Left lobe of liver (tissue), 2 donors: ENCODE measurements around the gene AP3B2. TPM values are rescaled to one million over a fixed set of nuclear protein-coding genes. Genes with fewer than 3 reads are reported as not detected.

ENCODE experiments used
- ATAC-seq: fragments of 200-7000 bp; cut with Tn5 transposase; one replicate; pipeline ENCODE4 v1.9.1; 2020; ENCODE audit warnings: mild to moderate bottlenecking, moderate library complexity
- DNase-seq: peaks from one replicate; pipeline ENCODE4 v3.0.0-alpha.2; 2020; ENCODE audit warnings: low spot score
- total RNA-seq: library from RNA; stranded (reverse); gene quantifications from one replicate; pipeline ENCODE4 v1.2.1, GENCODE V29; 2021
- donor health status: DM: no; HTN: no; CAD: no; lungs with moderate emphysema.
- donor health status: DM: no; HTN: yes; CAD: no.

AP3B2 gene
- total RNA-seq, 1 donor from 2014 or later, result not detected

GRCh38 chr15:82697735-82698407 is 11.8 kb downstream of the AP3B2 start:
- ATAC-seq (no peak), DNase-seq (no peak)

GRCh38 chr15:82692171-82692570 is 17.5 kb downstream of the AP3B2 start:
- DNase-seq (no peak), ATAC-seq (no peak)

GRCh38 chr15:82689147-82689546 is 20.5 kb downstream of the AP3B2 start:
- ATAC-seq (no peak), DNase-seq (no peak)

DNA sequence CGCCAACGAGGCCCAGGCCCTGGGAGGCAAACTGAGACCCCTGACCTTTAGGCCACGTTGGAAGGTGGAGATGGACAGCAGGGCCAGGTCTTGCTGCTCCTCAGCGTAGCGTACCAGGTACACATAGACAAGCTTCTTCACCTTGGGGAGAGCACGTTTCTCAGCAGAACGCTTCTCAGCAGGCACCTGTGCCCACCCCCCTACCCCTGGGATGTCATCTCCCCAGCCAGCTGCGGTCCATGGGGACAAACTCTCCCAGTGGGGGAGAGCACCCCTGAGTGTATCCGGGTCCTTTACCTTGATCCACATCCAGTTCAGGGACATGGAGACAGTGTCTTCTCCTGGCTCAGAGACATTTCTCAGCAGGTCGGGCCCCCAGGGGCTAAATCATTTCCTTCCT is 21.0 kb downstream of the AP3B2 start:
- no peak for DNase-seq
- ATAC-seq, result no peak

- no peak for DNase-seq
- ATAC-seq, result no peak
Measured at GRCh38 chr15:82681371-82681770, 28.3 kb downstream of the AP3B2 start.

- ATAC-seq, result peak; percentile 36
- no peak for DNase-seq
Measured at GRCh38 chr15:82680200-82681102, 29.2 kb downstream of the AP3B2 start.

GRCh38 chr15:82679626-82680199 is 30.0 kb downstream of the AP3B2 start:
- ATAC-seq (no peak), DNase-seq (no peak)

GRCh38 chr15:82677720-82678323 is 31.9 kb downstream of the AP3B2 start:
- no peak for DNase-seq
- no peak for ATAC-seq

- ATAC-seq, result no peak
- DNase-seq, result no peak
Measured at GRCh38 chr15:82674873-82675272, 34.8 kb downstream of the AP3B2 start.

- no peak for DNase-seq
- no peak for ATAC-seq
Measured at GRCh38 chr15:82670699-82671098, 39.0 kb downstream of the AP3B2 start.

DNA sequence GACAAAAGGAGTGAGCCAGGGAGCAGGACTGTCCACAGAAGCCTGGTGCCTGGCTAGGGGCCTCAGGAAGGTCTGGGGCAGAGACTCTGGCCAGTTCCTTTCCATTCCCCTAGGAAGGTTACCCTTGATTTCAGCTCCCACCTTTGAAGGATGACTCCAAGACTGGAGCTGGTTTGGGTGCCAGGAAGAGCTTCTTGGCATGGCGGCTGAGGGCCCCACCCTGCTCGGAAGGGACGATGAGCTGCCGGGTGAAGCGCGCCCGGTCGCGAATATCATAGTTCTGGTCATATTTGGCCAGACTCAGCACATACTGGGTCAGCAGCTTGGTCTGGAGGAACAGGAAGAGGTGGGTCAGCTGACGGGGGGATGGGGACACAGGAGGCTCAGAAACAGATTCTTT is 43.1 kb downstream of the AP3B2 start:
- DNase-seq (no peak), ATAC-seq (no peak)

DNA sequence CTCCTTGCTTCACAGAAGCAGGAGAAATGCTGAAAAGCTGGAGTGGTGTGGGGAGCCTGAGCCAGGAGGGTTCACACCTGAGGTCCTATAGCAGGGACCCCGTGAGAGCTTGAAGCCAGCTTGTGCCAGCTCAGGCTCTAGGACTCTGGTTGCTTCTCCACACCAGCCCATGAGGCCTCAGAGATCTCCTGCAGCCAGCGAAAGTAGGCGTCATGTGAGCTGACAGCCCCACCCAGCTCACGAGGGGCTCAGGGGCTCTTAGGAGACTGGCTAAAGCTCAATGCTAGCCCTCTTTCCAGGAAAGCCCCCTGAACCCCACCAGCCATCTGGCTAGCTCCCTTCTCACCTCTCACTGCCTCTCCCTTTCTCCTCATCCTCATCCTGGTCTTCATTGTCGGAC is 45.7 kb downstream of the AP3B2 start:
- DNase-seq (no peak), ATAC-seq (no peak)

GRCh38 chr15:82663186-82663600 is 46.5 kb downstream of the AP3B2 start:
- DNase-seq, result no peak

DNA sequence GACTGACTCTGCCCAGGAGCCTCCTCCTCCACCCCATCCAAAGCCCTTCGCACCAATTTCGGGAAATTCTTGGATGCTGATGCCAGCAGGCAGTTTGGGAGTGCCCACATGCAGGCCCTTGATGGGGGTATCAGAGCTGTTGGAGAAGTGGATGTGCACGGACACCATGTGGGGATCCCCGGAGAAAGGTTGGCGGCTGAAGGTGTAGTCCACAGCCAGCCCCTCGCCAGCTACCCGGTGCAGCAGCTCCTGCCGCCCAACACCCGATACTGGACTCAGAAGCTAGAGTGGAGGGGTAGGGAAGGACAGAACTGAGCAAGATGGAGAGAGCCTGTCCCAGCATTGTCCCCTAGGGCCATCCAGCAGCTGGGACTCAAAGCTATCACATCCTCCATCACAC is 47.0 kb downstream of the AP3B2 start:
- no peak for DNase-seq
- ATAC-seq, result no peak

More at GRCh38 chr15:82663186-82663600, 46.5 kb downstream of the AP3B2 start:
- ATAC-seq, result peak; percentile 72

- no peak for DNase-seq
- no peak for ATAC-seq
Measured at GRCh38 chr15:82660378-82660777, 49.3 kb downstream of the AP3B2 start.

DNA sequence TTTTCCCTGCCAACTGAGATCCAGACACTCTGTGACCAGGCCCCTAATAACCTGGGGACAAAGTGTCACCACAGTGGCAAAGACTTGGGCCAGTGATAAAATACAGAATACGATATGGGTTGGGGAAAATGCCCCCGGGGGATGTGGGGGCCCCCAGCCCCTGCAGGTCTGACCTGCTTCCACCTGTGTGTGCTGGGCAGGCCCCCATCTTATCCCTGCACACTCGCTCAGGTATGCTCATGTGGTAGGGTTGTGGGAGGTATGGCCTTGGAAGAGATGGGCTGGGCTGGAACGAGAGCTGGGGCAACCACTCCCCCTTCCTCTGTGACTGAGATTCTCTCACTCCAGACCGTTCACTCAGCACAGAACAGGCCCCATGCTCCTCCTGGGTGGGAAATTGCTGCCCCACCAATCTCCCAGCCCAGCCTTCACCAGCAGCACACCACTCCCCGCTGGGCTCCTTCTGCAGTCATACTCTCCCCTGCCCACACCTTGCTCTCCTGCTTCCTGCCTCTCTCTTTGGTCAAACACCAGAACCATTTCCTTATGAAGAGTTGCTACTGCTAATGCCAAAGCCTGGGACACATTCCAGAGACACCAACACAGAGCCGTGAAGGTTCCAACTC is 52.9 kb downstream of the AP3B2 start:
- ATAC-seq (no peak), DNase-seq (no peak)

- DNase-seq, result no peak
- ATAC-seq, result no peak
Measured at GRCh38 chr15:82655606-82656005, 54.1 kb downstream of the AP3B2 start.

GRCh38 chr15:82653483-82654168 is 56.0 kb downstream of the AP3B2 start:
- DNase-seq (no peak), ATAC-seq (no peak)

GRCh38 chr15:82651708-82652107 is 58.0 kb downstream of the AP3B2 start:
- no peak for ATAC-seq

GRCh38 chr15:82650046-82650670 is 59.5 kb downstream of the AP3B2 start:
- ATAC-seq (no peak), DNase-seq (no peak)

More at GRCh38 chr15:82651708-82652107, 58.0 kb downstream of the AP3B2 start:
- no peak for DNase-seq
